Endothelial cell of umbilical vein (primary cell): ENCODE results near the gene WNT8B.

Source experiments
- CTCF ChIP-seq, 2 donors: IDR thresholded peaks; 1 replicate in 1 of 2; 2 replicates in 1 of 2; pipeline ENCODE4 v1.5.1; 2011; ENCODE audit warnings: low read length in 2 of 2, mild to moderate bottlenecking in 2 of 2, moderate library complexity in 2 of 2, control low read depth in 1 of 2, inconsistent platforms in 1 of 2, low read depth in 1 of 2; ENCODE audit not compliant: insufficient read depth in 1 of 2; ENCODE audit errors: extremely low read depth in 1 of 2
- EZH2 ChIP-seq: IDR thresholded peaks from 2 replicates; pipeline ENCODE4 v1.6.1; 2012; ENCODE audit warnings: borderline replicate concordance, low read depth, mild to moderate bottlenecking, moderate library complexity, low read length, inconsistent platforms; ENCODE audit not compliant: severe bottlenecking
- FOS ChIP-seq: IDR thresholded peaks from 2 replicates; pipeline ENCODE4 v1.6.1; 2011; ENCODE audit warnings: mild to moderate bottlenecking, low read length, moderate library complexity, borderline replicate concordance; ENCODE audit not compliant: insufficient read depth
- GATA2 ChIP-seq: IDR thresholded peaks from 2 replicates; pipeline ENCODE4 v1.7.0; 2011; ENCODE audit warnings: low read depth, mild to moderate bottlenecking, moderate library complexity, mixed read lengths, low read length; ENCODE audit not compliant: insufficient read length, insufficient read depth
- JUN ChIP-seq: IDR thresholded peaks from 2 replicates; pipeline ENCODE4 v1.6.1; 2011; ENCODE audit warnings: borderline replicate concordance, low read depth; ENCODE audit not compliant: insufficient read length, insufficient read depth
- MAX ChIP-seq: IDR thresholded peaks from 2 replicates; pipeline ENCODE4 v1.6.1; 2011; ENCODE audit not compliant: insufficient read depth, insufficient read length
- MYC ChIP-seq: IDR thresholded peaks from one replicate; pipeline ENCODE4 v1.6.1; 2011; ENCODE audit warnings: mild to moderate bottlenecking, low read depth, low read length
- POLR2A ChIP-seq: IDR thresholded peaks from 2 replicates; pipeline ENCODE4 v1.6.1; 2012; ENCODE audit warnings: low read depth, mild to moderate bottlenecking, control low read depth, low read length
- POLR2AphosphoS5 ChIP-seq: IDR thresholded peaks from 2 replicates; pipeline ENCODE4 v1.6.1; 2012; ENCODE audit warnings: low read depth, mild to moderate bottlenecking, control low read depth, low read length, moderate library complexity; ENCODE audit not compliant: insufficient read depth

- TF ChIP-seq CTCF (IDR thresholded peaks at IDR 0.05; ENCODE audit: extremely low read depth in 1 of 2, insufficient read depth in 1 of 2, low read depth in 1 of 2, low read length in 2 of 2) (no peak), EZH2 (no peak), POLR2A (no peak), POLR2AphosphoS5 (no peak), FOS (no peak), MAX (no peak), MYC (no peak), JUN (no peak), GATA2 (no peak)
Observed at GRCh38 chr10:100515612-100516011, 52.8 kb downstream of the WNT8B start.
